Stomach (tissue), 4 donors: Measurements from ENCODE around the gene REXO1.

ENCODE experiments used
- CTCF ChIP-seq, 7 experiments: fragments of 450-650 bp in 4 of 7; fragments of 200-600 bp in 3 of 7; sonication (generic) in 3 of 7; IDR thresholded peaks; one replicate each; pipeline ENCODE4 v1.5.1; 2016 to 2019; ENCODE audit warnings: antibody characterized with exemption in 7 of 7, control low read depth in 2 of 7, mild to moderate bottlenecking in 1 of 7
- POLR2A ChIP-seq, 4 donors: fragments of 450-650 bp; IDR thresholded peaks; one replicate each; pipeline ENCODE4 v1.6.1; 2016; ENCODE audit warnings: antibody characterized with exemption in 4 of 4, control low read depth in 2 of 4, mild to moderate bottlenecking in 1 of 4, moderate library complexity in 1 of 4
- POLR2AphosphoS5 ChIP-seq, 3 donors: sonication (generic); formaldehyde crosslinking; IDR thresholded peaks; one replicate each; pipeline ENCODE4 v1.6.1; 2016; ENCODE audit warnings: antibody characterized with exemption in 3 of 3

GRCh38 chr19:1805401-1806183 is 42.7 kb downstream of the REXO1 start:
- TF ChIP-seq CTCF (IDR thresholded peaks at IDR 0.05): no peak
- no peak for TF ChIP-seq POLR2AphosphoS5 (IDR thresholded peaks at IDR 0.05)
- no peak for TF ChIP-seq POLR2A (IDR thresholded peaks at IDR 0.05)
